ENCODE data around the gene RNF10.
"Not testable (repeated sequence)": the region's sequence is repeated elsewhere in the genome, so short reads cannot be mapped to it uniquely, and the experiment has no call there.

Gene RNF10

GRCh38 chr12:120528861-120529525 is 5.2 kb upstream of the RNF10 start, which contains the start of gene COQ5:
COQ5 (minus strand) TSS chr12:120529158; CDS start chr12:120529141, 17 bp downstream.
- DNase-seq (ENCODE audit: low spot score) (peak; percentile 59), FAIRE-seq (no peak)

DNA sequence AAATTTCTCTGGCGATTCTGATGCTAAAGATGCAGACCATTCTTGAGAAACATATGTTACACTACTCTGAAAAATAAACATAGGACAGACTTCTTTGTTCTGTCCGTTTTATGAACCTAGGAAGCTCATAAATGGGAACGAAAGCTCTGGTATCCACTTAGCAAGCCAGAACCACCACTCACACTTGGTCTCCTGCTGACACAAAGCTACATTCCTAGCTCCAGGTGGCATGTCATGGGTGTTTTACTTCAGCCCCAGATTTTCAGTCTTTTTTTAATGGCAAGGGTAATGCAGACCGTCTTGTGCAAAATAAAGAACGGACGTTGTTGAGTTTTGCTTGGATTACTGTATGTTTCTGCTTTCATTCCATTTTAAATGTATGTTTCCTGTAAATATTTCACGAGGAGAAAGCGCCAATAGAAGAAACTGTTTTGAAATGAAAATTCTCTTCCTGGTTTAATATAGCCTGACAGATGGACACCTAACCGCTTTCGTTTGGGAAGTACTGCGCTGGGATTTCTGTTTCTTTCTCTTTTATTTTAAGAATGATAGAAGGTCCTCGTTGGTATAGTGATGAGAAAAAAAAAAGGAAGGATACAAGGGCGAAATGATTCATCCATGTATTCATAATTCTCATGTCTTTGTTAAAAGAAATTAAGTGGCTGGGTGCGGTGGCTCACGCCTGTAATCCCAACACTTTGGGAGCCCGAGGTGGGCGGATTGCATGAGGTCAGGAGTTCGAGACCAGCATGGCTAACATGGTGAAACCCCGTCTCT is 4.3 kb upstream of the RNF10 start:
- peak; percentile 31 for DNase-seq (ENCODE audit: low spot score)
- no peak for FAIRE-seq

GRCh38 chr12:120530418-120530761 is 3.8 kb upstream of the RNF10 start:
- DNase-seq (ENCODE audit: low spot score); FAIRE-seq: not testable (repeated sequence)

GRCh38 chr12:120532701-120533238 is 1.4 kb upstream of the RNF10 start:
- FAIRE-seq (no peak), DNase-seq (ENCODE audit: low spot score) (no peak)

- DNase-seq (ENCODE audit: low spot score) = peak; percentile 54
- FAIRE-seq = peak; percentile 57
Measured at GRCh38 chr12:120534703-120535655, 823 bp downstream of the RNF10 start.

DNA sequence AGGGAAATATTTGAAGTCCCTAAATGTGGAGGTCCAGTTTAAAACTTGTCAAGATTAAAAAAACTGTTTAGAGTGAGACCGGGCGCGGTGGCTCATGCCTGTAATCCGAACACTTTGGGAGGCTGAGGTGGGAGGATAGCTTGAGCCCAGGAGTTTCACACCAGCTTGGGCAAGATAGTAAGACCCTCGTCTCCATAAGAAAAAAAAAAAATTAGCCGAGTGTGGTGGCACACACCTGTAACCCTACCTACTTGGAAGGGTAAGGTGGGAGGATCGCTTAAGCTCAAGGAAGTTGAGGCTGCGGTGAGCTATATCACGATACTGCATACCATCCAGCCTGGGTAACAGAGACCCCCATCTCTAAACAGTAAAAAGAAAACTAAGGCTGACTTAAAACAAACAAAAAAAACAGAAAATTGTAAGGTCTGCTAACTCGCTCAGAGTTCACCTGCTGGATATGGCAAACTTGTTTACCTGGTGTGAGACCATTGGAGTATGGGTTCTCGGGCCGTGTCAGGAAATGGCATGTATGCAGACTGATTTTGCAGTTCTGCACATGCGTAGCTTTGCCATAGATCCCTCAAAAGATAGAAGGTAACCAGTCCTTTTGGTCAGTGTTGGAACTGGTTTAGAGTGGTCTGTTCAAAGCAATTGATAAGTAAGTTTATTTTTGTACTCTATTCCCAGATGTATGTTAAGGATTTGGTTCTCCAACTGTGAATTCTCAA is 2.1 kb downstream of the RNF10 start:
- FAIRE-seq = no peak
- DNase-seq (ENCODE audit: low spot score) = no peak

GRCh38 chr12:120537856-120538220 is 3.7 kb downstream of the RNF10 start:
- FAIRE-seq = no peak
- DNase-seq (ENCODE audit: low spot score) = no peak

DNA sequence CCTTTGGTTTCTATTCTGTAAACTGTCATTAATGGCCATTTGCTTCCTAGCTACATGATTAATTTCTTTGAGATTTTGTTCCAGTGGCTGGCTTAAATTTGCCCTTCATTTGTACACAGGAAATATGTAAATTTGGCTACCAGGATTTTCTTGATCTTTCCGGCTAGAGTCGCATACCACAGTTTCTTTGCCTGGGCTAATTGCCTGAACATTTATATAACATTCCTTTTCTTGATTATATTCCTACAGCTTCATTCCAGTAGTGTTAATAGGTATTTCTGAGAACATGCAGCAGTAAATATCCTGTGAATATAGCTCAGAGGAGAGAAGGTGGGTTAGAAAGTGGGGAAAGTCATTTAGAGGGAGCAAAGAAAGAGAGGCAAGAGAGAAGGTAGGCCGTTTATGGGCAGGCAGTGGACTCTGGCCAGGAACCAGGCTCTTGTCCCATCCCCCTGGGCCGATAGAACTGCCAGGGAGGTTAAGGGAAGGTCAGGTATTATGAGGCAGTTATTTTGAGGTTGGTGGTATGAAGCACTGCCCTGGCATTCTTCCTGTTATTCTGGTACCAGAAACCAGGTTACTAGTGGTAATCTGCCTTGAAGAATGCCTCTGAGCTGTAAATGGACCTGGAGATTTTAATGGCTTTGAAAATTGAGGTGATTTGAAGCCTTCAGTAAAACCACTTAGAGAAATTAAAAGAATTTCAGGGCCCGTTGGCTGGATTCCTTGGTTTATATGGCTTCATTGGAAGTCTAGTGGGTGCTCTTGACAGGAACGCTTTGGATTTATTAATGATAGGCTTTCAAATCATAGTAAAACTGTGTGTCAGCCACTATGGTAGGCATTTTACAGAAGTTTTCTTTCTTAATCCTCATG is 4.4 kb downstream of the RNF10 start:
- peak; percentile 79 for DNase-seq (ENCODE audit: low spot score)
- peak; percentile 81 for FAIRE-seq

GRCh38 chr12:120539303-120539702 is 5.1 kb downstream of the RNF10 start:
- FAIRE-seq (no peak), DNase-seq (ENCODE audit: low spot score) (no peak)

DNA sequence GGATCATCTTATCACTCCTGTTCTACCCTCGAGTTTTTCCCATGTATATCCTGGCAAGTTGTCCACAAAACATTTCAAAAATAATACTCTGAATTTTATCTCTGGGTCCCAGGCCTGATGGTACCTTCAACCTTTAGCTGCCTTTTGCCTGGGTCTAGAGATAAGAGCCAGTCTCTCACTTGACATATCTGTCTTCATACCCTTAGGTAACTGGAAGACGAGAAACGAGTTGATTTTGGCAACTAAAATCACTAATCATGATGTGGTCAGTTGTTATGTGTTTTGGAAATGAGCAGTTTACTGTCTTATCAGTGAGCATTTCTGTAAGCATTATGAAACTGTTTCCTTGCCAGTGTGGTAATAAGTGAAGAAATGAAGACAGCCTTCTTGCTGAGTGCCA is 6.3 kb downstream of the RNF10 start:
- FAIRE-seq = no peak

DNA sequence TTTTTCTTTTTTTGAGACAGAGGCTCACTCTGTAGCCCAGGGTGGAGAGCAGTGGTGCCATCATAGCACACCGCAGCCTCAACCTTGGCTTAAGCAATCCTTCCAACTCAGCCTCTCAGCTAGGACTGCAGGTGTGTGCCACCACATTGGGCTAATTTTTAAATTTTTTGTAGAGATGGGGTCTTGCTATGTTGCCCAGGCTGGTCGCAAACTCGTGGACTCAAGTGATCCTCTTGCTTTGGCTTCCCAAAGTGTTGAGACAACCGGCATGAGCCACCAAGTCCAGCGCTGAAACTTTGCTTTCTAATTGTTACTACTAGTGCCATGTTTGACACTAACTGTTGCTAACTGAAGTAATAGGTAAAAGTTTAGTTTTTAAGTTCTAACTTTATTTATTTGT is 8.0 kb downstream of the RNF10 start:
- DNase-seq (ENCODE audit: low spot score) = no peak
- FAIRE-seq = no peak

More for the DNA sequence above, 6.3 kb downstream of the RNF10 start:
- DNase-seq (ENCODE audit: low spot score) = no peak

DNA sequence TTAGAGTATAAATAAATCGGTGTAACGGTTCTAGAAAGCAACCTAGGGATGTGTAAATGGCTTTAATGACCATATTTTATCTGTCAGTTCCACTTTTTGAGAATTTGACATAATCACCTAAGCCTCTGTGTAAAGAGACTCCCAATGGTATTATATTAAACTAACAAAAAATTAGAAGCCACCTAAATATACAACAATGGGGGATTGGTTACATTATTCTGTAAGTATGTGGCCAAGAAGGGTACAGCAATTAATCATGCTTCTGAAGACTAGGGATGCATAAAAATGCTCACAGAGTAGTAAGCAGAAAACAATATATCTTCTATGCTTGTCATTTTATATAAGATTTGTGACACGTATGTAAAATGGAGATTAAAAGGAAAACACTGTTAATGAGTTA is 10.5 kb downstream of the RNF10 start:
- DNase-seq (ENCODE audit: low spot score) (no peak), FAIRE-seq (no peak)

DNA sequence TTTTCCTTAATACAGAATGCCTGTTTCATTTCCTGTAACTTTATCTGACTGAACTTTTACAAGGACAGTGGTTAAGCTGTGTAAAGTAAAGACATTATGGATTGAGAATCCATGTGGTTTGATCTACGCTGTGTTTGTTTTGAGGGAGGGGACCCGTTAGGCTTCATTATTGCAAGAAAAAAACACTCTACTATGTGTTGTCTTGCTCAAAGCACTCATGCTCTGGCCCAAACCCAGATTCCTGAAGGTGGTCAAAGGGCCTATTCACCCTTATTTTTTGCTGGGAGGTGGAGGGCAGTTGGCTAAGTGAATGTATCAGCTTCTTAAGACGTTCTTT is 11.9 kb downstream of the RNF10 start:
- FAIRE-seq (no peak), DNase-seq (ENCODE audit: low spot score) (no peak)

DNA sequence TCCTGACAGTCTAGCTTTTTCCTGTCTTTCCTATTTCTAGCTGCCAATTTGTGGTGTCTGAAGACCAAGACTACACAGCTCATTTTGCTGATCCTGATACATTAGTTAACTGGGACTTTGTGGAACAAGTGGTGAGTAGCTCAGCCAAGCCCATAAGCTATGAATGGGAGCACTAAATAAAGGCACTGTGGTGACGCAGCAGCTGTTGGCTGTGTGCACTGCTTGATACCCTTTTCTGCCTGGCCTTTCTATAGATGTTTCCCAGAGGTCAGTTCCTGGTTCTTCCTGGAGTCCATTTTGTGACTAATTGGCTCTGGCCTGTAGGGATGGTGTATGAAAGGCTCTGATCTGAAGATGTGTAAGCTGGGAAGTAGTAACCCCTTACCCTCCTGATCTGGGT is 20.5 kb downstream of the RNF10 start:
- FAIRE-seq (no peak), DNase-seq (ENCODE audit: low spot score) (no peak)

- no peak for DNase-seq (ENCODE audit: low spot score)
Measured at GRCh38 chr12:120557589-120557988, 23.4 kb downstream of the RNF10 start.

DNA sequence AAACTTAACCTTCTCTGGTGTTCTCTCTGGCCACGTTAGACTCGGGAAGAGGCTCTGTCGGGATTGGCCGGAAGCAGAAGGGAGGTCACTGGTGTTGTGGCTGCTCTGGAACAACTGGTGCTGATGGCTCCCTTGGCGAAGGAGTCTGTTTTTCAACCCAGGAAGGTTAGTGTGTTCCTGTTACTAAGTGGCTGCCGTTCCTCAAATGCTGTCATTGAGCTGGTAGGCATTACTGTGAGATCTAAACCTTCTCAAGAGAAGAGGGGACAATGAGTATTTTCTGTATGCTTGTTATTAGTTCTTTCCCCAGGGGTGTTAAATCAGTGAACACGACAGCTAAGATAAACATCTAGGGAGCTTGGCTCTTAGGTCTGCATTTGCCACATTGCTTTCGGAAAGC is 28.8 kb downstream of the RNF10 start:
- FAIRE-seq (no peak), DNase-seq (ENCODE audit: low spot score) (no peak)

More at GRCh38 chr12:120557589-120557988, 23.4 kb downstream of the RNF10 start:
- FAIRE-seq = no peak

- DNase-seq (ENCODE audit: low spot score) (no peak), FAIRE-seq (no peak)
Measured at GRCh38 chr12:120563495-120563894, 29.3 kb downstream of the RNF10 start.

DNA sequence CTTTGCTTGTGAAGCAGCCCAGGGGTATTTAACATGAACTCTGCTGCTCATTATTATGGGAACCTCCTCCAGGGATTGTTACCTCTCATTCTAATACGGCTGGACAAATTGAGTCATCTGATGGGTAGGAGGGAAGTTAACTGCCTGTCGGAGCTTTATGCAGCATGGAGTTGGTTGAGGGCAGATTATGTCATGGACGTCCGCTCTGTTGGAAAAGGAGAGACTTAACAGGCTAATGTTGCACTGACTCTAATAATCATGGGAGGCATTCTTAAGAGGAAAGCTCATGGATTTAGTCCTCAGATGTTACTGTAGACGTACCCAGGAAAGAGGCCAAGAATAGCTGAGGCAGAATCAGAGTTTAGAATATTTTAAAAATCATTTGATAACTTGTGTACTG is 37.1 kb downstream of the RNF10 start:
- FAIRE-seq = no peak
- DNase-seq (ENCODE audit: low spot score) = no peak

DNA sequence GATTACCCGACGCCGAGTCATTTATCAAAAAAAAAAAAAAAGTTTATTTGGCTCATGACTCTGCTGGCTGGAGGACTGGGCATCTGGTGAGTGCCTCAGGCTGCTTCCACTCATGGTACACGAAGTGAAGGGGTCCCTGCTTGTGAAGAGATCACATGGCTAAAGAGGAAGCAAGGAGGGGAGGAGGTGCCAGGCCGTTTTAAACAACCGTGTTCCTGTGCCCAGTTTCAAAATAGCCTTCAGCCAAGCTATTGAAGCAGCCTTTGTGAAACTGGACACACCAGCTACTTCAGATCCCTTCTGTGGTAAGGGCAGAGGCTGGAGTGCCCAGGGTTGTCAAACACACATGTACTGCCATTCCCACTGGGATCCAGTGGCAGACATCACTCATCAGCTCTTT is 39.4 kb downstream of the RNF10 start:
- DNase-seq (ENCODE audit: low spot score) = no peak
- FAIRE-seq = no peak

GRCh38 chr12:120574106-120574505 is 40.0 kb downstream of the RNF10 start:
- DNase-seq (ENCODE audit: low spot score) = no peak
- FAIRE-seq = no peak
